Measurements from ENCODE around the gene PIP4K2B.
"Not testable (repeated sequence)": the region's sequence is repeated elsewhere in the genome, so short reads cannot be mapped to it uniquely, and the experiment has no call there.

Gene PIP4K2B

GRCh38 chr17:38728290-38728831, 71.0 kb downstream of the PIP4K2B start:
- DNase-seq: peak; percentile 44

GRCh38 chr17:38727736-38728135, 71.6 kb downstream of the PIP4K2B start:
- no peak for DNase-seq

GRCh38 chr17:38726145-38726544, 73.2 kb downstream of the PIP4K2B start:
- not testable (repeated sequence) for DNase-seq

- DNase-seq: no peak
Measured at GRCh38 chr17:38725066-38725465, 74.3 kb downstream of the PIP4K2B start.

- DNase-seq: no peak
Measured at GRCh38 chr17:38724337-38724988, 74.9 kb downstream of the PIP4K2B start.

- DNase-seq: no peak
Measured at GRCh38 chr17:38721802-38722201, 77.6 kb downstream of the PIP4K2B start.

GRCh38 chr17:38720941-38721340, 78.4 kb downstream of the PIP4K2B start:
- DNase-seq: no peak

- DNase-seq: no peak
Measured at GRCh38 chr17:38719943-38720641, 79.3 kb downstream of the PIP4K2B start.

GRCh38 chr17:38719289-38719942, 79.9 kb downstream of the PIP4K2B start:
- no peak for DNase-seq

GRCh38 chr17:38717139-38717745, 82.1 kb downstream of the PIP4K2B start:
- DNase-seq: no peak

GRCh38 chr17:38716368-38717005, 82.9 kb downstream of the PIP4K2B start:
- DNase-seq: no peak

Data from GDM1 (cell line).